ENCODE data around the gene NTF3. TPM values are rescaled to one million over a fixed set of nuclear protein-coding genes. Genes with fewer than 3 reads are reported as not detected.

Gene NTF3
- total RNA-seq, 1 experiment from 2014 or later = not detected

DNA sequence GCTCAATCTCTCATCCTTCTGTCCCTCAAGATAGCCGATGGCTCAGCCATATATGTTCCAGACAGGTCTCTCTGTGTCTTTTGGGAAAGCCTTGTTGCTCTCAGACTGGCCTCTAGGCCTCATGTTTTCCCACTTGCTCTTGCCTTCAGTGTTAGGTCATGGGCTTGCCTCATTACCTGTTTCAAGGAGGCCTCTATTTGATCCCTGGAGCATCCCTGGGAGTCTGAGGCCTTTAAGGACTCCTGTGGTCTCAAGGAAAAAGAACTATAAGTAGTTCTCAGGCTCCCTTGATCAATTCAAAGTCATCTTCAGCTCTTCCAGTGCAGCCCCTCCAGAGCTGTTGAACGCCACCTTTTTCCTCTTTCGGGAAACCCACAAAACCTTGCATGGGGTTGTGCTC lies 47.9 kb downstream of the NTF3 start:
- H3K36me3 ChIP-seq (ENCODE audit: control insufficient read depth in 1 of 2, insufficient read depth in 2 of 2, low read length in 2 of 2) = no peaks in the 10 kb centered on the region
- ChIA-PET POLR2A (no interaction called here), CTCF (no interaction called here), RAD21 (ENCODE audit: low non-redundant PET in 1 of 2, low total read pairs in 2 of 2, uncharacterized antibody in 2 of 2, unreplicated experiment in 2 of 2) (no interaction called here)
- no peak overlapping the region for H3K4me3 ChIP-seq (replicated peaks in 1 of 2; ENCODE audit: low read depth in 1 of 2, low read length in 2 of 2)
- peaks cover 46% of the 10 kb centered on the region for H3K27me3 ChIP-seq (ENCODE audit: insufficient read depth, low read length)
- intact Hi-C loops (cut with micrococcal nuclease) = no loop called here
- H2AFZ ChIP-seq (ENCODE audit: low read depth, low read length, poor library complexity, severe bottlenecking) = no peak overlapping the region
- no peaks in the 10 kb centered on the region for H3K9me2 ChIP-seq (ENCODE audit: insufficient read depth)
- no peaks in the 10 kb centered on the region for H3K4me1 ChIP-seq (ENCODE audit: control insufficient read depth in 1 of 2, insufficient read depth in 2 of 2, low read length in 2 of 2)
- H3K79me2 ChIP-seq (ENCODE audit: insufficient read depth, low read length) = no peaks in the 10 kb centered on the region
- TF ChIP-seq EGR1 (IDR thresholded peaks at IDR 0.05; ENCODE audit: low read depth) (no peak), EZH2phosphoT487 (IDR thresholded peaks at IDR 0.05; ENCODE audit: borderline replicate concordance) (no peak), CBX3 (IDR thresholded peaks at IDR 0.05; ENCODE audit: low read depth) (no peak), EZH2 (IDR thresholded peaks at IDR 0.05) (no peak), SIN3A (IDR thresholded peaks at IDR 0.05; ENCODE audit: low read depth) (no peak), SP1 (IDR thresholded peaks at IDR 0.05; ENCODE audit: low read depth) (no peak), JUND (IDR thresholded peaks at IDR 0.05) (no peak), POLR2AphosphoS5 (IDR thresholded peaks at IDR 0.05; ENCODE audit: low read depth, low read length) (no peak), FOSL1 (IDR thresholded peaks at IDR 0.05; ENCODE audit: low read depth) (no peak), RAD21 (IDR thresholded peaks at IDR 0.05; ENCODE audit: low read depth) (no peak), ZNF274 (IDR thresholded peaks at IDR 0.05; ENCODE audit: low read depth, low read length) (no peak), YY1 (IDR thresholded peaks at IDR 0.05; ENCODE audit: extremely low read depth, insufficient replicate concordance, low read depth, low read length) (no peak), ELF1 (IDR thresholded peaks at IDR 0.05; ENCODE audit: borderline replicate concordance, low read depth) (no peak), TCF7L2 (IDR thresholded peaks at IDR 0.05; ENCODE audit: borderline replicate concordance, extremely low read depth, insufficient read depth, insufficient read length) (no peak), POLR2A (IDR thresholded peaks at IDR 0.05; ENCODE audit: borderline replicate concordance, extremely low read depth, insufficient read depth, insufficient read length) (no peak)
- TF ChIP-seq, protein P1, sequence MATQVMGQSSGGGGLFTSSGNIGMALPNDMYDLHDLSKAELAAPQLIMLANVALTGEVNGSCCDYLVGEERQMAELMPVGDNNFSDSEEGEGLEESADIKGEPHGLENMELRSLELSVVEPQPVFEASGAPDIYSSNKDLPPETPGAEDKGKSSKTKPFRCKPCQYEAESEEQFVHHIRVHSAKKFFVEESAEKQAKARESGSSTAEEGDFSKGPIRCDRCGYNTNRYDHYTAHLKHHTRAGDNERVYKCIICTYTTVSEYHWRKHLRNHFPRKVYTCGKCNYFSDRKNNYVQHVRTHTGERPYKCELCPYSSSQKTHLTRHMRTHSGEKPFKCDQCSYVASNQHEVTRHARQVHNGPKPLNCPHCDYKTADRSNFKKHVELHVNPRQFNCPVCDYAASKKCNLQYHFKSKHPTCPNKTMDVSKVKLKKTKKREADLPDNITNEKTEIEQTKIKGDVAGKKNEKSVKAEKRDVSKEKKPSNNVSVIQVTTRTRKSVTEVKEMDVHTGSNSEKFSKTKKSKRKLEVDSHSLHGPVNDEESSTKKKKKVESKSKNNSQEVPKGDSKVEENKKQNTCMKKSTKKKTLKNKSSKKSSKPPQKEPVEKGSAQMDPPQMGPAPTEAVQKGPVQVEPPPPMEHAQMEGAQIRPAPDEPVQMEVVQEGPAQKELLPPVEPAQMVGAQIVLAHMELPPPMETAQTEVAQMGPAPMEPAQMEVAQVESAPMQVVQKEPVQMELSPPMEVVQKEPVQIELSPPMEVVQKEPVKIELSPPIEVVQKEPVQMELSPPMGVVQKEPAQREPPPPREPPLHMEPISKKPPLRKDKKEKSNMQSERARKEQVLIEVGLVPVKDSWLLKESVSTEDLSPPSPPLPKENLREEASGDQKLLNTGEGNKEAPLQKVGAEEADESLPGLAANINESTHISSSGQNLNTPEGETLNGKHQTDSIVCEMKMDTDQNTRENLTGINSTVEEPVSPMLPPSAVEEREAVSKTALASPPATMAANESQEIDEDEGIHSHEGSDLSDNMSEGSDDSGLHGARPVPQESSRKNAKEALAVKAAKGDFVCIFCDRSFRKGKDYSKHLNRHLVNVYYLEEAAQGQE (IDR thresholded peaks at IDR 0.05; ENCODE audit: low read depth) = no peak
- TF ChIP-seq, protein P2, sequence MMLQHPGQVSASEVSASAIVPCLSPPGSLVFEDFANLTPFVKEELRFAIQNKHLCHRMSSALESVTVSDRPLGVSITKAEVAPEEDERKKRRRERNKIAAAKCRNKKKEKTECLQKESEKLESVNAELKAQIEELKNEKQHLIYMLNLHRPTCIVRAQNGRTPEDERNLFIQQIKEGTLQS (IDR thresholded peaks at IDR 0.05) = no peak
- TF ChIP-seq, protein P3, sequence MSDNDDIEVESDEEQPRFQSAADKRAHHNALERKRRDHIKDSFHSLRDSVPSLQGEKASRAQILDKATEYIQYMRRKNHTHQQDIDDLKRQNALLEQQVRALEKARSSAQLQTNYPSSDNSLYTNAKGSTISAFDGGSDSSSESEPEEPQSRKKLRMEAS (IDR thresholded peaks at IDR 0.05) = no peak
- no peak for DNase-seq (ENCODE audit: low read depth, low spot score)
- no peak for ATAC-seq
- no TSS peak for BruUV-seq (replicated peaks)
- no peak overlapping the region for H3K9ac ChIP-seq (ENCODE audit: low read length)
- H3K4me2 ChIP-seq (ENCODE audit: low read length) = no peak overlapping the region
- H3K9me3 ChIP-seq (ENCODE audit: control insufficient read depth in 1 of 2, insufficient read depth in 1 of 2, low read depth in 1 of 2, low read length in 2 of 2) = no peaks in the 10 kb centered on the region
- no peaks in the 10 kb centered on the region for H4K20me1 ChIP-seq (ENCODE audit: insufficient read depth)
- H3K27ac ChIP-seq (ENCODE audit: low read depth, low read length) = no peak overlapping the region
